NCI-H69 (cell line): Measurements from ENCODE around the gene KCNK13.
"Not testable (repeated sequence)": the region's sequence is repeated elsewhere in the genome, so short reads cannot be mapped to it uniquely, and the experiment has no call there.

Source experiments
- DNase-seq: peaks from one replicate; lab custom pipeline; 2025; lab: John Stamatoyannopoulos, UW

The KCNK13 gene

GRCh38 chr14:90061685-90062126 lies at the start of gene KCNK13:
Gene KCNK13, plus strand, starts transcription at chr14:90061994. Its CDS starts 212 bp downstream, at chr14:90062206.
- DNase-seq: peak; percentile 80

GRCh38 chr14:90017371-90017770 lies 44.4 kb upstream of the KCNK13 start:
- no peak for DNase-seq

GRCh38 chr14:90019824-90020523 lies 41.8 kb upstream of the KCNK13 start:
- peak; percentile 51 for DNase-seq

GRCh38 chr14:90023176-90023896 lies 38.5 kb upstream of the KCNK13 start:
- no peak for DNase-seq

- DNase-seq: no peak
Observed at GRCh38 chr14:90024910-90025309, 36.9 kb upstream of the KCNK13 start.

- DNase-seq: not testable (repeated sequence)
Observed at GRCh38 chr14:90026608-90027007, 35.2 kb upstream of the KCNK13 start.

GRCh38 chr14:90027842-90028241 lies 34.0 kb upstream of the KCNK13 start:
- DNase-seq: no peak

- no peak for DNase-seq
Observed at GRCh38 chr14:90034156-90034555, 27.6 kb upstream of the KCNK13 start.

- no peak for DNase-seq
Observed at GRCh38 chr14:90034835-90035525, 26.8 kb upstream of the KCNK13 start.

GRCh38 chr14:90039253-90040010 lies 22.4 kb upstream of the KCNK13 start:
- DNase-seq: no peak

GRCh38 chr14:90040411-90040810 lies 21.4 kb upstream of the KCNK13 start:
- DNase-seq: peak; percentile 32

GRCh38 chr14:90042496-90043252 lies 19.1 kb upstream of the KCNK13 start:
- no peak for DNase-seq

GRCh38 chr14:90045616-90046015 lies 16.2 kb upstream of the KCNK13 start:
- peak; percentile 34 for DNase-seq

GRCh38 chr14:90049390-90049789 lies 12.4 kb upstream of the KCNK13 start:
- DNase-seq: peak; percentile 35

- no peak for DNase-seq
Observed at GRCh38 chr14:90050271-90050670, 11.5 kb upstream of the KCNK13 start.

- no peak for DNase-seq
Observed at GRCh38 chr14:90053044-90053443, 8.8 kb upstream of the KCNK13 start.

GRCh38 chr14:90054803-90055202 lies 7.0 kb upstream of the KCNK13 start:
- DNase-seq: no peak

GRCh38 chr14:90056826-90057225 lies 5.0 kb upstream of the KCNK13 start:
- peak; percentile 64 for DNase-seq

- peak; percentile 21 for DNase-seq
Observed at GRCh38 chr14:90058876-90059458, 2.8 kb upstream of the KCNK13 start.

GRCh38 chr14:90060312-90060964 lies 1.4 kb upstream of the KCNK13 start:
- peak; percentile 96 for DNase-seq
